Eye (tissue), 1 donor: ENCODE results near the gene BOK.
"Not testable (repeated sequence)": the region's sequence is repeated elsewhere in the genome, so short reads cannot be mapped to it uniquely, and the experiment has no call there.

Experiments
- DNase-seq: peaks from one replicate; pipeline ENCODE4 v3.0.0-alpha.2; 2015

Gene BOK

GRCh38 chr2:241559323-241560161 lies 997 bp downstream of the BOK start:
- DNase-seq: peak; percentile 62

GRCh38 chr2:241560162-241560882 lies 1.8 kb downstream of the BOK start:
- no peak for DNase-seq

DNA sequence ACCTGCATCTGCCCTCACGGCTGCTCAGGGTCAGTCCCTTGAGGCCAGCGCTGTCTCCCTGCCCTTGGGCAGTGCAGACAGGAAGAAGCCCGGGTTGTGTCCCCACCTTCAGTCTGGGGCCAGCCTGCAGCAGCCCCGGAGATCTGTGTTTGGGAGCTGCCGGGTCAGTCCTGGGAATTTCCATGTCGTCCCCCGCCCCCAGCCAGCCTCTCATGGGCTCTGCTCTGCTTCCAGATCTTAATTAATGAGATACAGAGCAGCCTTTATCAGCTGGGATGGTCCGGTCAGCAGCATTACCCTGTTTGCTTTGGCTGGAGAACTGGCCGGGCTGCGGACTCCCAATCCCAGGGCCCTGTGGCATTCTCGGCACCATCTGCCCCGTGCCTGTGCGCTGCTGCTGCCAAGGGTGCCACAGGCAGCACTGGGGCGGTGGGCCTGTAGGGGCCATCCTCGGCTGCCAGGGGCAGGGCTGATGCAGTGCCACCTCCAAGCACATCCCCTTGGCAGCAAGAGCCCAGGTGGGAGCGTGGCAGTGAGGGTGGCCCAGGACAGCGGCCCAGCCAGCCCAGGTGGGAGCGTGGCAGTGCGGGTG lies 2.4 kb downstream of the BOK start:
- DNase-seq: no peak

GRCh38 chr2:241561832-241562231 lies 3.3 kb downstream of the BOK start:
- no peak for DNase-seq

- no peak for DNase-seq
Measured at GRCh38 chr2:241562269-241562891, 3.8 kb downstream of the BOK start.

DNA sequence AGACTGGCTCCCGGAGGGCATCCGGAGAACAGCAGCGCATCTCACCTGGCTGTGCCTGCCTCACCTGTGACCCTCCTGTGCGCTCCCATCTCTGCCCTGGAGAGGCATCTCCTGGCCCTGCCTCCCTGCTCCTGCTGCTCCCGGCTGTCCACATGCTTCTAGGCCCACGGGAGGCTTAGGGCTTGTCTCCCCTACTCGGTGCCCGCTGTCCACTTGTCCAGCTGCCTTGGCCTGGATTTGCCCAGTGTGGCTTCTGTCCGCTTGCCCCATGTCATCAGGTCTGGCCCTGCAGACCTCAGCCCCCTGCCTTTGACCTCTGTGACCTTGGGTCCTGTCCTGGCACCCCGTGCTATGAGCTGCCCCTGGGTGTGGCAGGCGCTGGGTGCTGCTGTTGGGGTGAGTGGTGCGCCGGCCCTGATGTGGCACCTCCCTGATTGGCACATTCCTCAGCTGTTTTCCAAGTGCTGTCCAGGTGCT lies 4.5 kb downstream of the BOK start:
- DNase-seq: no peak

DNA sequence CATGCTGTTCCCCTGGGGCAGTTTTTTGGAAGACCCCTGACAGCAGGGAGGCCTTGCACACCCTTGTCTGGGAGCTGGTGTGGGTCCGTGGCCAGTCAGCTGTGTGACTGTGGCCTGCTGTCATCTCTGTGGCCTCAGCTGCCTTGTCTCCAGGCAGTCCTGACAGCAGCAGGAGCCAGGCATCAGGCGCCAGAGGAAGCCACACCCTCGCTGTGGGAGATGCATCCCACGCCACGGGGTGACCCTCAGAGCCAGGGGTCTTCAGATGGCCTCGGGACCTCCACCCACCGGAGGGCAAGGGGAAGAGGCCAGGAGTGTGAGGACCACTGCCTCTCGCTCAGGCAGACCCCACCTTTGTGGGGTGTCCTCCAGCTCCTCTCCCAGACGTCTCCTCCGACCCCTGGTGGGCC lies 5.0 kb downstream of the BOK start:
- no peak for DNase-seq

DNA sequence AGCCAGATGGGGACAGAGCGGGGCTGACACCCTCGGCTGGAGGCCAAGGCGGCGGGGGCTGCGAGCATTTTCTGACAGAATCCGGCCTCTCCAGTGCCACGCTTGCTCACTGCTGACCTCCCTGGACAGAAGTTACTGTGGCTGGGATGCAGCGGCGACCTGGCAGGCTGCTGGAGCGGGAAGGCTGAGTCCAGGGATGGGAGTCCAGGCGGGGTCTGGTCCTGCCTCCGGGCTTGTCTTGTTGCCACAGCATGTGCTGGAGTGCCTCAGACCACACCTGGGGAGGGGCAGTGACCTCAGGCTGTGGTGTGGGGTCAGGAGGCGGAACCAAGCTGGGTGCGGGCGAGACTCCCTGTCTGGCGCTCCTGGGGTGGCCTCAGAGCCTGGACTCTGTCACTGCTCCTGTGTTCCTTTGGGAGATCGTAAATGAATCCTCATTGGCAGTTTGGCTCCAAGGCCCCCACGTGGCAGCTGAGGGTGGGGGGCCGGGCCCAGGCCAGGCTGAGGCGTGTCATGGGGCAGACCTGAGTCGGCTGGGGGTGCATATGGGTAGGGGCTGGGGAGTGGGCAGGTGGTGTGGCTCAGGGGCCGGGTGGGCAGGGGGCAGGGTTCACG lies 5.5 kb downstream of the BOK start:
- DNase-seq: no peak

DNA sequence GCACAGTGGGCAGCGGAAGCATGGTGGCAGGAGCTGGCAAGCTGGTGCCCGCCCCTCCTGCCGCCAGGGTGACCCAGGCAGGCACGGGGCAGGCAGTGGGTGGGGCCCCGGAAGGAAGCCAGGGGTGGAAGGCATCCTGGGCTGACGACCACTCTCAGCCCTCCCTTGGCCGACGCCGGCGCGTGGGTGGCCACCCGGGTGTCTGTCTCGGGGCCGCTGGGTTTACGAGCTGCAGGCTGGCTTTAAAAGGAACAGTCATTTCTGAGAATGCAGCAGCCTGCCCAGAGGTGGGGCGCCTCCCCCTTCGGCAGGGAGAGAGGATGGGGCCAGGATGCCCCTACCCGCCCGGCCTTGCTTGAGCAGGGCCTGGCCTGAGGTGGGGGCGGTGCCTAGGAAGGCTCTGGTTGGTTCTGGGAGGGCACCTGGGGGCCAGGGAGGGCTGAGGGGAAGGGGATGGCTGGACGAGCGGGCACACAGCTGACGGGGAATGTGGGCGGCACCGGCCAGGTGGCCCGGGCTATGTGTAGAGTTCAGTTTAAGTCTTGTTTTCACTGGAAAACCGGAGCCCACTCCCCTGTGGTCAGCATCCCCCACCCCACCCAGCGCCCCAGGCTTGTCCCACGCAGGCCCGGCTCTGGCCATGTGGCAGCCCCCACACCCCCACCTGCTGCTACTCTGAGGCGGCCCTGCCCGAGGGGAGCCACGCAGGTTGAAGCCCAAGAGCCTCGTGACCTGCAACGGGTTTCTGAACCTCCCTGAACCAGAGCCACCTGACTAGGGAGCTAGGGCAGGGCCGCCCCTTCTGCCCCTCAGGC lies 6.3 kb downstream of the BOK start:
- DNase-seq: no peak

GRCh38 chr2:241565411-241565810 lies 6.9 kb downstream of the BOK start:
- no peak for DNase-seq

DNA sequence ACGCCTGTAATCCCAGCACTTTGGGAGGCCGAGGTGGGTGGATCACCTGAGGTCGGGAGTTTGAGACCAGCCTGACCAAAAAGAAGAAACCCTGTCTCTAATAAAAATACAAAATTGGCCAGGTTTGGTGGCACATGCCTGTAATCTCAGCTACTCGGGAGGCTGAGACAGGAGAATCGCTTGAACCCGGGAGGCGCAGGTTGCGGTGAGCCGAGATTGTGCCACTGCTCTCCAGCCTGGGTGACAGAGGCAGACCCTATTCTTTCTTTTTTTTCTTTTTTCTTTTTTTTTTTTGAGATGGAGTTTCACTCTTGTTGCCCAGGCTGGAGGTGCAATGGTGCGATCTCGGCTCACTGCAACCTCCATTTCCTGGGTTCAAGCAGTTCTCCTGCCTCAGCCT lies 7.5 kb downstream of the BOK start:
- DNase-seq: not testable (repeated sequence)

GRCh38 chr2:241566468-241566867 lies 7.9 kb downstream of the BOK start:
- DNase-seq: no peak

- not testable (repeated sequence) for DNase-seq
Measured at GRCh38 chr2:241567266-241567665, 8.7 kb downstream of the BOK start.

- DNase-seq: no peak
Measured at GRCh38 chr2:241567776-241568175, 9.2 kb downstream of the BOK start.

GRCh38 chr2:241568726-241569125 lies 10.2 kb downstream of the BOK start:
- no peak for DNase-seq

DNA sequence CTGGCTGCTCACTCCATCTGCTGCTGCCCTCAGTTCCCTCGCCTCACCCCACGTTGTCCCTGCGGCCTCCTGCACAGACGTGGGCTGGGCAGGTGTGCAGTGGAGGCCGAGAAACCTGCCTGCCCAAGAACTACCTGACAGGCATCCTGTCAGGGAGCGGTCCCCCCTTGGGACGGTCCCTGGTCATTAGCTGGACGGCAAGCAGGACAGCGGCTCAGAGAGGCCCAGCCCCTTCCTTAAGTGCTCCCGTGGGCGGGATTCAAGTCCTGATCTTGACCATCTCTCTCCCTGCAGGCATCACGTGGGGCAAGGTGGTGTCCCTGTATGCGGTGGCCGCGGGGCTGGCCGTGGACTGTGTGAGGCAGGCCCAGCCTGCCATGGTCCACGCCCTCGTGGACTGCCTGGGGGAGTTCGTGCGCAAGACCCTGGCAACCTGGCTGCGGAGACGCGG lies 11.3 kb downstream of the BOK start:
- DNase-seq: no peak

- DNase-seq: no peak
Measured at GRCh38 chr2:241570961-241571581, 12.5 kb downstream of the BOK start.

- DNase-seq: no peak
Measured at GRCh38 chr2:241571821-241572620, 13.5 kb downstream of the BOK start.

DNA sequence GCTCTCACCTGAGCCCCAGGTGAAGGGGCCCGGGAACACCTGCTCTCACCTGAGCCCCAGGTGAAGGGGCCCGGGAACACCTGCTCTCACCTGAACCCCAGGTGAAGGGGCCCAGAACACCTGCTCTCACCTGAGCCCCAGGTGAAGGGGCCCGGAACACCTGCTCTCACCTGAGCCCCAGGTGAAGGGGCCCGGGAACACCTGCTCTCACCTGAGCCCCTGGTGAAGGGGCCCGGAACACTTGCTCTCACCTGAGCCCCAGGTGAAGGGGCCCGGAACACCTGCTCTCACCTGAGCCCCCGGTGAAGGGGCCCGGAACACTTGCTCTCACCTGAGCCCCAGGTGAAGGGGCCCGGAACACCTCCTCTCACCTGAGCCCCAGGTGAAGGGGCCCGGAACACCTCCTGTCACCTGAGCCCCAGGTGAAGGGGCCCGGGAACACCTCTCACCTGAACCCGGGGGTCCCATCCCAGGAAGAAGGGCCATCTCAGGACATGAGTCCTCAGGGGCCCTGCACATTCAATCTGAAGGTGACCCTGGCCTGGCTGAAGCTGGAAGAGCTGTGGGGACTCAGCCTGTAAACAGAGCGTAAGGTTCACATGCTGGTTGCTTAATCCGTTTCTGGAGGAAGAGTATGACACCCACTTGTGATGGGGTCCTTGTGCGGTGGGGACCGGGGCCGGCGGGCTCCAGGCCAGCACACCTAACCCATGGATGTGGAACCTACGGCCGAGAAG lies 14.5 kb downstream of the BOK start:
- not testable (repeated sequence) for DNase-seq

- DNase-seq: no peak
Measured at GRCh38 chr2:241573741-241574140, 15.2 kb downstream of the BOK start.
